Activated B cell treated with CpG ODN at 0.5 μM for 24 hours (primary cell): ENCODE data around the gene MGME1. TPM values are rescaled to one million over a fixed set of nuclear protein-coding genes. Genes with fewer than 3 reads are reported as not detected.

Experiments used
- ATAC-seq: fragments of 200-7000 bp; cut with Tn5 transposase; one replicate; pipeline ENCODE4 v1.10.0; 2021; ENCODE audit warnings: low read depth, mild to moderate bottlenecking, moderate library complexity
- CTCF ChIA-PET: fragments of 350-600 bp; sonication (Branson Sonifier 250); formaldehyde crosslinking; loops from one replicate; lab custom pipeline; 2021; ENCODE audit warnings: antibody characterized with exemption; lab: Charles Lee
- POLR2A ChIA-PET: fragments of 350-600 bp; sonication (Branson Sonifier 250); formaldehyde crosslinking; loops from one replicate; lab custom pipeline; 2021; ENCODE audit warnings: antibody characterized with exemption; lab: Charles Lee
- DNase-seq: peaks from one replicate; pipeline ENCODE4 v3.0.0; 2022
- H3K27ac Mint-ChIP-seq: one replicate; pipeline ENCODE4 v1.8.0; 2020; ENCODE audit warnings: mixed read lengths
- H3K27me3 Mint-ChIP-seq: one replicate; pipeline ENCODE4 v1.8.0; 2021; ENCODE audit warnings: mixed read lengths
- H3K36me3 Mint-ChIP-seq: one replicate; pipeline ENCODE4 v1.8.0; 2021; ENCODE audit warnings: low read depth, mixed read lengths
- H3K4me1 Mint-ChIP-seq: one replicate; pipeline ENCODE4 v1.8.0; 2021; ENCODE audit warnings: mixed read lengths
- H3K4me3 Mint-ChIP-seq: one replicate; pipeline ENCODE4 v1.8.0; 2020; ENCODE audit warnings: mild to moderate bottlenecking, mixed read lengths
- H3K9me3 Mint-ChIP-seq: one replicate; pipeline ENCODE4 v1.8.0; 2020; ENCODE audit warnings: mixed read lengths
- CTCF ChIP-seq: fragments of 200-600 bp; IDR thresholded peaks from one replicate; pipeline ENCODE4 v1.8.0; 2022; ENCODE audit warnings: antibody characterized with exemption, mild to moderate bottlenecking
- intact Hi-C: fragments of 100-400 bp; cut with micrococcal nuclease; formaldehyde crosslinking; loops from one replicate; pipeline ENCODE4 v1.15.1; 2024
- total RNA-seq: library from RNA; stranded (reverse); gene quantifications from 2 replicates; pipeline ENCODE4 v1.2.3, GENCODE V29; 2022

MGME1 gene
- total RNA-seq, 1 donor from 2014 or later: 19.0 TPM

- POLR2A ChIA-PET: no interaction called here
These were observed 19.2 kb downstream of the MGME1 start for GRCh38 chr20:17987988-17988387.

GRCh38 chr20:17990278-17990972 lies 21.6 kb downstream of the MGME1 start:
- CTCF ChIA-PET: interaction anchor here (1.1 kb wide), 1 partner anchor 310 kb away, joined by 4 read pairs; no protein-coding TSS in a partner anchor
- Mint-ChIP-seq H3K9me3 (no peaks in the 10 kb centered on the region), H3K27me3 (no peaks in the 10 kb centered on the region), H3K4me1 (peaks cover 11% of the 10 kb centered on the region), H3K36me3 (peaks cover 36% of the 10 kb centered on the region), H3K27ac (no peak overlapping the region), H3K4me3 (no peak overlapping the region)
- POLR2A ChIA-PET: interaction anchor here (0.7 kb wide), 1 partner anchor 14 kb away, joined by 3 read pairs; no protein-coding TSS in a partner anchor
- no peak for DNase-seq
- no peak for TF ChIP-seq CTCF
- intact Hi-C loops: no loop called here
- no peak for ATAC-seq

More at GRCh38 chr20:17987988-17988387, 19.2 kb downstream of the MGME1 start:
- peaks cover 47% of the 10 kb centered on the region for H3K36me3 Mint-ChIP-seq
- H3K27me3 Mint-ChIP-seq: no peaks in the 10 kb centered on the region
- intact Hi-C loops: no loop called here
- DNase-seq (no peak), ATAC-seq (no peak)
- no peak overlapping the region for H3K4me3 Mint-ChIP-seq
- no peak overlapping the region for H3K27ac Mint-ChIP-seq
- peaks cover 10% of the 10 kb centered on the region for H3K4me1 Mint-ChIP-seq
- no peak for TF ChIP-seq CTCF
- H3K9me3 Mint-ChIP-seq: no peaks in the 10 kb centered on the region
- CTCF ChIA-PET: no interaction called here

GRCh38 chr20:17992224-17992637 lies 23.4 kb downstream of the MGME1 start:
- H3K4me1 Mint-ChIP-seq: peaks cover 20% of the 10 kb centered on the region
- H3K4me3 Mint-ChIP-seq: no peak overlapping the region
- no peak for ATAC-seq
- H3K27ac Mint-ChIP-seq: peak overlapping the region; percentile 19
- H3K27me3 Mint-ChIP-seq: no peaks in the 10 kb centered on the region
- POLR2A ChIA-PET: interaction anchor here (0.6 kb wide), 1 partner anchor 146 kb away, joined by 3 read pairs; no protein-coding TSS in a partner anchor
- CTCF ChIA-PET: no interaction called here
- H3K36me3 Mint-ChIP-seq: peaks cover 28% of the 10 kb centered on the region
- intact Hi-C loops: no loop called here
- H3K9me3 Mint-ChIP-seq: no peaks in the 10 kb centered on the region
- no peak for DNase-seq
- TF ChIP-seq CTCF: no peak

- Mint-ChIP-seq H3K36me3 (peaks cover 22% of the 10 kb centered on the region), H3K4me3 (no peak overlapping the region), H3K27me3 (no peaks in the 10 kb centered on the region), H3K4me1 (peaks cover 24% of the 10 kb centered on the region), H3K27ac (no peak overlapping the region), H3K9me3 (no peaks in the 10 kb centered on the region)
- ChIA-PET POLR2A (interaction anchor here (0.6 kb wide), 1 partner anchor 145 kb away, joined by 3 read pairs; no protein-coding TSS in a partner anchor), CTCF (interaction anchor here (1.1 kb wide), 1 partner anchor 25 kb away, joined by 3 read pairs; no protein-coding TSS in a partner anchor)
- TF ChIP-seq CTCF: no peak
- DNase-seq: no peak
- no peak for ATAC-seq
- intact Hi-C loops: no loop called here
These were observed 24.2 kb downstream of the MGME1 start for GRCh38 chr20:17992847-17993513.

GRCh38 chr20:17993546-17993945 lies 24.7 kb downstream of the MGME1 start:
- DNase-seq (no peak), ATAC-seq (no peak)
- H3K4me1 Mint-ChIP-seq: peaks cover 28% of the 10 kb centered on the region
- ChIA-PET POLR2A (no interaction called here), CTCF (interaction anchor here (1.1 to 1.3 kb wide), 2 partner anchors 24 to 55 kb away, joined by 3 read pairs; no protein-coding TSS in a partner anchor)
- H3K36me3 Mint-ChIP-seq: peaks cover 17% of the 10 kb centered on the region
- H3K27me3 Mint-ChIP-seq: no peaks in the 10 kb centered on the region
- H3K4me3 Mint-ChIP-seq: no peak overlapping the region
- H3K27ac Mint-ChIP-seq: no peak overlapping the region
- no peaks in the 10 kb centered on the region for H3K9me3 Mint-ChIP-seq
- intact Hi-C loops: no loop called here
- no peak for TF ChIP-seq CTCF
